GM10847 (cell line): ENCODE measurements around the gene NLE1.

Source experiments
- POLR2A ChIP-seq: IDR thresholded peaks from 2 replicates; pipeline ENCODE4 v1.6.1; 2011; ENCODE audit not compliant: insufficient read length; ENCODE audit errors: extremely low read depth

The NLE1 gene

DNA sequence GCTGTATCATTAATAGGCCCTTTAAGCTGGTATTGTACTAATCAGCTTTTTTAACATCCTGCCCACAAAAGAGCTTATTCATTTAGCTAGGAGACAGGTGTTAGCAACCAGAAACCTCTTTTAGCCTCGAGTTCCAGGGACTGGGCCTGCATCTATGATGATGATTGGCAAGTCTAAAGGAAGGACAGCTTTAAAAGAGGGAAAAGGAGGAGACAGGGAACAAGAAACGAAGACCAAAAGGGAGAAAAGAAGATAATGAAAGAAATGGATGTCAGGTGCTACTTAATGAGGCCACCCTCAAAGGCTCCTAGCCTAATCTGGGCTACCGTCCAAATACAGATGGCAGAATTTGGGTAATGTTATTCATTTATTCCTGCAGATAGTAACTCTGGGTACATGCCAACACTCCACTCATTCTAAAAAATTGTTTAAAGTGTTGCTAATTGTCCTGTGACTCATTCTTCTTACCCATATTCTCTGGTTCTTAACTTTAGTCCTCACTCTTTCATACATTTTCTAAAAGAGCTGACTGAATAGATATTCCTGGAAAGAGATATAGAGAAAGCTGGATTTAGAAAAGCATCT is 59.9 kb downstream of the NLE1 start:
- TF ChIP-seq POLR2A, result no peak

DNA sequence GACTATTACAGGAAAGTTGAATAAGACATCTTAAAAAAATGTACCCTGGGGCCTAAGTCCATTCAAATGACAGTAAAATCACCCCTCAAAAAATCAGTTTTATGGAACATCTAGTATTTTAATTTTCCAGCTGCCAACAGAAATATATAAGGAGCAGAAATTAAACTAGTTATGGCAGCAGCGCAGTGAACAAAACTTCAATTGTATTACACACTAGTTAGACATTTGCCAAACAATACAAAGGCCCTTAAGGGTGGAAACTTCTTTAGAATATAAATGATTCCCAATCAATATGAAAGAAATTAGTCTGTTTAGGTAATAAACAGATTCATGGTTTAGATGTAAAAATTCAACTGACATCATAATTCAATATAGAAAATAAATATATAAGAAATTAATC is 60.5 kb downstream of the NLE1 start:
- TF ChIP-seq POLR2A, result no peak

DNA sequence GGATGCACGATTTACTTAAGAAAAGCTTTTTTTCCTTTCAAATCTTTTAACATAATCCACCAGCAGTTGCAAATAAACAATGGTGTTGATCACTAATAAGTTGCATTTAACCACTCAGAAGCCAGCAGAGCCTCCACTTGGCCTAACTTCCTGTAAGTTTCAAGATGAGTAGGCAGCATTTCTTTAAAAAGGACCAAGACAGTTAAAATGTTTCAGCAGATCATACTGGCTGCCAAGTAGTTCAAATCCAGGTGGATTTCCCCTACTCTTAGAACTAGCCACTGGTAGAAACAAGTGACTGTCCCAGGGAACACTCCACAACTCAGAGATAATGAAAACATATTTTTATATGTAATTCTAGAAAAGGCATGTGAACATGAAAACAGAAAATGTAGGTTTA is 61.6 kb downstream of the NLE1 start:
- no peak for TF ChIP-seq POLR2A

DNA sequence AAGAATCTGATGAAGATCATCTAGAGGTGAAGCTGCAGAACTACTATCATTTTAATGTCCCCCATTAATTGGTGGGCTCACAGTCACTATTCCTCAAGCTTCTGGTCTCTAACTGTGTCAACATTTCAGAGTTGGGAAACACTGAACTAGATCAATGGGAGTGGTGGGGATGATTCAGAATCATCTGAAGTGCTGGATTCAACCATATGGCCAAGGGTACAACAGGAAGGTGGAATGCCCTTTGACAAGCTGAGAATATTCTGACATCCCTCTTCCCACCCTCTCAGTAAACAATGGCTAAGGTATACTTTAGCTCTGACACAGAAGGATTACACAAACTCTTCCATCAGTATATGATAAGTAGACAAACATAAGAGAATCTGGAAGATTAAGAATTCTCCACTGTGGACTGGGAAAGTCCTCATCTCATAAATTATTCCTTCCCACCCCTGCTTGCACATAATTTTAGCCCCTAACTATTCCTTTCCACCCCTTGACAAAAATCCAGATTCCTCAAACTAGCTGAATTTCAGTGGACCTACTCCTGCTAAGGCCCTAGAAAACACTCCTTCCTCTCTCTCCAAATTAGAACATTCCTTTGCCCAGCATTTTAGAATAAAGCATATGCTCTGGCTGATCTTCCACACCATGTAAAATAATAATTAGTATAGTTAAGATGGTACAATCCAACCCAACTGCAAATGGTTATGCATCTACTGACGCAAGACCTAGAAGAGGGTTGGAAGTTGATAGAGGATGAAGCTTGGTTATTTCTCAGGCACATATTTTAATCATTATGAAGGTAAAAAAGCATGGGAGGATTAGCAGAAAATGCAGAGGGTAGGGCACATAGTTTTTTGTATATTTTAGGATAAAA is 62.3 kb downstream of the NLE1 start:
- TF ChIP-seq POLR2A, result no peak
